Vagina (tissue), 2 donors: ENCODE results near the gene CYP20A1.

Experiments used
- CTCF ChIP-seq, 3 experiments: fragments of 450-650 bp in 2 of 3; fragments of 200-600 bp in 1 of 3; sonication (generic) in 1 of 3; IDR thresholded peaks; one replicate each; pipeline ENCODE4 v1.5.1; 2017 to 2019; ENCODE audit warnings: antibody characterized with exemption in 3 of 3, mild to moderate bottlenecking in 2 of 3, moderate library complexity in 2 of 3
- POLR2A ChIP-seq, 2 donors: fragments of 450-650 bp; IDR thresholded peaks; one replicate each; pipeline ENCODE4 v1.6.1; 2017; ENCODE audit warnings: antibody characterized with exemption in 2 of 2, mild to moderate bottlenecking in 2 of 2, moderate library complexity in 2 of 2

- TF ChIP-seq CTCF (IDR thresholded peaks at IDR 0.05) (peak in 2 of 3 experiments; percentile 1 to 13), POLR2A (IDR thresholded peaks at IDR 0.05) (peak in 1 of 2 donors; percentile 57)
Measured at GRCh38 chr2:203238704-203239526, at the start of gene CYP20A1.
